ENCODE data around the gene C1orf50. TPM values are rescaled to one million over a fixed set of nuclear protein-coding genes. Genes with fewer than 3 reads are reported as not detected.

The C1orf50 gene
- total and polyA plus RNA-seq, 2 experiments from 2014 or later: 2.7 to 8.1 TPM

DNA sequence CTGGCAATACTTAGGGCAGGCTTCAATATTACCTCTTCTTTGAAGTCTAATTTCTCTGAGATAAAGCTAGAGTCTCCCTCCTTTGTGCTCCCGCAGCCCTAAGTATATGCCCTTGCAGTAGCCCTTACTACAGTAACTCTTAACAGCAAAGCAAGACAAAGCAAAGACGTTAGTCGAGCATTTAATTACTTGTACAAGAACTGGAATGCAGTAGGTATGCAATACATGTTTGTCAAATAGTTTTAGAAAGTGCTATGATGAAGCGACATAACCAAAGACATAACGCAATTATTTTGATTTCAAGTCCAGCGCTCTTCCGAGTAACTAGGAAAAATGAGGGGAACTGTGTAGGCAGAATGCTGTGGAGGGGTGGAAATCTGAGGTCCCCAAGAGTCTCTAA is 1.8 kb upstream of the C1orf50 start:
- peak overlapping the region; percentile 71 for H2AFZ ChIP-seq
- no peak for TF ChIP-seq EZH2phosphoT487 (IDR thresholded peaks at IDR 0.05; ENCODE audit: insufficient read depth, low read depth)
- peak overlapping the region; percentile 91 for H3K4me2 ChIP-seq (ENCODE audit: unreplicated experiment)
- no peaks in the 10 kb centered on the region; the same call in 1 of the 2 replicates for H4K20me1 ChIP-seq (ENCODE audit: insufficient read depth)
- H3K4me1 ChIP-seq (ENCODE audit: insufficient read depth): peaks cover 21% of the 10 kb centered on the region
- peak; percentile 41 for DNase-seq
- H3K4me3 ChIP-seq: peak overlapping the region; percentile 88
- 2% methylated on average over 7 of the region's 7 CpGs for WGBS, 2 experiments (ENCODE audit: low coverage in 1 of 2, low lambda C conversion rate in 2 of 2, missing lambda C conversion rate in 2 of 2)
- H3K27ac ChIP-seq: peak overlapping the region; percentile 80
- H3K9me2 ChIP-seq (ENCODE audit: insufficient read depth): no peaks in the 10 kb centered on the region
- peaks cover 18% of the 10 kb centered on the region for H3F3A ChIP-seq (ENCODE audit: insufficient read depth)
- H3K9ac ChIP-seq: peak overlapping the region; percentile 90
- H3K79me2 ChIP-seq (ENCODE audit: insufficient read depth): peaks cover 96% of the 10 kb centered on the region
- in situ Hi-C loops (cut with MboI): no loop called here
- H3K27me3 ChIP-seq (replicated peaks; ENCODE audit: insufficient read depth): no peaks in the 10 kb centered on the region
- peaks cover 5% of the 10 kb centered on the region for H3K36me3 ChIP-seq (ENCODE audit: low read depth)
- H3K9me3 ChIP-seq (ENCODE audit: low read depth): no peaks in the 10 kb centered on the region

DNA sequence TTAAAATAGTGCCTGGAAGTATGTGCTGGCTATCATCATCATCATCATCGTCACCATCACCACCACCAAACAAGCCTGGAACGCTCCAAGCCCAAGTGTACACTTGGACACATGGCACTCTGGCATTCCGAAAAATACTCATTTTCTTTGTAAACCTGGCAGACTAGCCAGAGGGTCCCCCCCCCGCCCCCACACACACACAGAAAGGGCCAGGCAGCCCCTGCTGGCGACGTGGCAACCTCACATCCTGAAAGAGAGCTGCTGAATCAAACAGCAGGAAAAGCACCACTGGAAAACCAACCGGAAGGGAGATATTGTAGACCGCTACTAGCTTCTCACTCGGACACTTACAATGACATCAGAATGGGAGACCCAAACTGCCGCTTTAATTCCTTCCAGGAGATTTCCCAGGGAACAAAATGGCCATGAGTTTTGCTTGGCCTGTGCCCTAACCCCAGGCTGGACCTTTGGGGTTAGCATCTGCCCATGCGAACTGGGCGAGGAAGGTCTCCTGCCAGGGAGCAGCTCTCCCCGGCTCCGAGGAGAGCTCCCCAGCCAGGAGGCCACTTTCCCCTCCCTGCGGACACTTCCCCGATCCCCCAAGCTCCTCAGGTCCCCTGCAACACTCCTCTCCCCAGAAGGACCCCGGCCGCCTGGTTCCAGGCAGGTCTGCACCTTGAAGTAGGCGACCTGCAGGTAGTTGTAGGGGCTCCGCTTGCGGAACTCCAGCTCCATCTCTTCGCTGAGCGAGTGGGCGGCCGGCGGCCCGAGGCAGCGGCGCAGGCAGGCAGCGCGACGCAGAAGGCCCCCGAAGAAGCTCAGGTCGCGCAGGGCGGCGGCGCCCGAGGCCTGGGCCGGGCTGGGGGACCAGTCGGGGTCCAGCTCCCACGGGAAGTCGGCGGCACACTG is 963 bp upstream of the C1orf50 start:
- peaks cover 5% of the 10 kb centered on the region for H3K36me3 ChIP-seq (ENCODE audit: low read depth)
- no peaks in the 10 kb centered on the region; the same call in 1 of the 2 replicates for H4K20me1 ChIP-seq (ENCODE audit: insufficient read depth)
- H3K27ac ChIP-seq: peak overlapping the region; percentile 80
- H3K4me2 ChIP-seq (ENCODE audit: unreplicated experiment): peak overlapping the region; percentile 91
- H3K4me1 ChIP-seq (ENCODE audit: insufficient read depth): peaks cover 21% of the 10 kb centered on the region
- H3K4me3 ChIP-seq: peak overlapping the region; percentile 88
- peaks cover 18% of the 10 kb centered on the region for H3F3A ChIP-seq (ENCODE audit: insufficient read depth)
- in situ Hi-C loops (cut with MboI): no loop called here
- no peaks in the 10 kb centered on the region for H3K9me3 ChIP-seq (ENCODE audit: low read depth)
- 1% methylated on average over 22 to 42 of the region's 44 CpGs for WGBS, 2 experiments (ENCODE audit: low coverage in 1 of 2, low lambda C conversion rate in 2 of 2, missing lambda C conversion rate in 2 of 2)
- H3K9me2 ChIP-seq (ENCODE audit: insufficient read depth): no peaks in the 10 kb centered on the region
- H3K27me3 ChIP-seq (replicated peaks; ENCODE audit: insufficient read depth): no peaks in the 10 kb centered on the region
- peak; percentile 86 for DNase-seq
- H2AFZ ChIP-seq: peak overlapping the region; percentile 71
- TF ChIP-seq EZH2 (IDR thresholded peaks at IDR 0.05; ENCODE audit: insufficient read depth, poor library complexity, severe bottlenecking): no peak
- TF ChIP-seq EZH2phosphoT487 (IDR thresholded peaks at IDR 0.05; ENCODE audit: insufficient read depth, low read depth): no peak
- H3K9ac ChIP-seq: peak overlapping the region; percentile 90
- peaks cover 96% of the 10 kb centered on the region for H3K79me2 ChIP-seq (ENCODE audit: insufficient read depth)

GRCh38 chr1:42767510-42768000 is 506 bp downstream of the C1orf50 start:
- WGBS, 2 experiments (ENCODE audit: low coverage in 1 of 2, low lambda C conversion rate in 2 of 2, missing lambda C conversion rate in 2 of 2): 6 to 8% methylated on average over 18 to 23 of the region's 23 CpGs
- TF ChIP-seq EZH2 (IDR thresholded peaks at IDR 0.05; ENCODE audit: insufficient read depth, poor library complexity, severe bottlenecking) (no peak), EZH2phosphoT487 (IDR thresholded peaks at IDR 0.05; ENCODE audit: insufficient read depth, low read depth) (no peak)

GRCh38 chr1:42768172-42768571 is 1.1 kb downstream of the C1orf50 start:
- peak overlapping the region; percentile 88 for H3K4me3 ChIP-seq
- whole genome bisulfite sequencing, 2 experiments (ENCODE audit: low coverage in 1 of 2, low lambda C conversion rate in 2 of 2, missing lambda C conversion rate in 2 of 2): 96 to 98% methylated on average over 2 of the region's 2 CpGs
- no peaks in the 10 kb centered on the region for H3K27me3 ChIP-seq (replicated peaks; ENCODE audit: insufficient read depth)
- H3K9me3 ChIP-seq (ENCODE audit: low read depth): no peaks in the 10 kb centered on the region
- H3K9ac ChIP-seq: peak overlapping the region; percentile 90
- peaks cover 96% of the 10 kb centered on the region for H3K79me2 ChIP-seq (ENCODE audit: insufficient read depth)
- no peak for DNase-seq
- no peaks in the 10 kb centered on the region for H3K36me3 ChIP-seq (ENCODE audit: low read depth)
- in situ Hi-C loops (cut with MboI): no loop called here
- no peak overlapping the region for H3K27ac ChIP-seq
- peaks cover 21% of the 10 kb centered on the region for H3K4me1 ChIP-seq (ENCODE audit: insufficient read depth)
- H3F3A ChIP-seq (ENCODE audit: insufficient read depth): peaks cover 18% of the 10 kb centered on the region
- no peaks in the 10 kb centered on the region for H3K9me2 ChIP-seq (ENCODE audit: insufficient read depth)
- TF ChIP-seq EZH2phosphoT487 (IDR thresholded peaks at IDR 0.05; ENCODE audit: insufficient read depth, low read depth) (no peak), EZH2 (IDR thresholded peaks at IDR 0.05; ENCODE audit: insufficient read depth, poor library complexity, severe bottlenecking) (no peak)
- no peaks in the 10 kb centered on the region for H4K20me1 ChIP-seq (ENCODE audit: insufficient read depth)
- H3K4me2 ChIP-seq (ENCODE audit: unreplicated experiment): peak overlapping the region; percentile 84
- H2AFZ ChIP-seq: peak overlapping the region; percentile 85; the same call in 1 of the 2 replicates

More at GRCh38 chr1:42767510-42768000, 506 bp downstream of the C1orf50 start:
- H3K4me1 ChIP-seq (ENCODE audit: insufficient read depth): peaks cover 21% of the 10 kb centered on the region
- H3F3A ChIP-seq (ENCODE audit: insufficient read depth): peaks cover 18% of the 10 kb centered on the region
- peak overlapping the region; percentile 84 for H3K4me2 ChIP-seq (ENCODE audit: unreplicated experiment)
- peak overlapping the region; percentile 37 for H3K27ac ChIP-seq
- H3K9me2 ChIP-seq (ENCODE audit: insufficient read depth): no peaks in the 10 kb centered on the region
- in situ Hi-C loops (cut with MboI): no loop called here
- H2AFZ ChIP-seq: peak overlapping the region; percentile 85
- H3K4me3 ChIP-seq: peak overlapping the region; percentile 88
- peaks cover 96% of the 10 kb centered on the region for H3K79me2 ChIP-seq (ENCODE audit: insufficient read depth)
- no peak for DNase-seq
- H3K9me3 ChIP-seq (ENCODE audit: low read depth): no peaks in the 10 kb centered on the region
- no peaks in the 10 kb centered on the region for H3K36me3 ChIP-seq (ENCODE audit: low read depth)
- H3K27me3 ChIP-seq (replicated peaks; ENCODE audit: insufficient read depth): no peaks in the 10 kb centered on the region
- peak overlapping the region; percentile 90 for H3K9ac ChIP-seq
- no peaks in the 10 kb centered on the region for H4K20me1 ChIP-seq (ENCODE audit: insufficient read depth)
